HepG2 (cell line): ENCODE measurements around the gene NUP133. TPM values are rescaled to one million over a fixed set of nuclear protein-coding genes. Genes with fewer than 3 reads are reported as not detected.
A peak's percentile ranks its signal among the peaks of the same experiment; 100 is the strongest.

Experiments
- CEBPZ ChIP-seq: IDR thresholded peaks from 2 replicates; pipeline ENCODE4 v1.6.1; 2012; ENCODE audit warnings: low read length, improper control_type of control experiment
- GLI4 ChIP-seq: sonication (generic); formaldehyde crosslinking; IDR thresholded peaks from 2 replicates; pipeline ENCODE4 v1.5.1; 2020; ENCODE audit warnings: missing genetic modification reagents, mild to moderate bottlenecking, moderate library complexity, borderline replicate concordance
- KLF13 ChIP-seq: sonication (generic); formaldehyde crosslinking; IDR thresholded peaks from 2 replicates; pipeline ENCODE4 v1.4.0; 2020; ENCODE audit warnings: mild to moderate bottlenecking, missing genetic modification reagents
- NFE2 ChIP-seq: sonication (generic); formaldehyde crosslinking; IDR thresholded peaks from 2 replicates; pipeline ENCODE4 v1.4.0; 2020; ENCODE audit warnings: missing genetic modification reagents
- RORA ChIP-seq: sonication (generic); formaldehyde crosslinking; IDR thresholded peaks from 2 replicates; pipeline ENCODE4 v1.5.0; 2020; ENCODE audit warnings: mild to moderate bottlenecking, missing genetic modification reagents, moderate library complexity
- ZNF12 ChIP-seq: sonication (generic); formaldehyde crosslinking; IDR thresholded peaks from 2 replicates; pipeline ENCODE4 v1.5.0; 2020; ENCODE audit warnings: missing genetic modification reagents
- ZNF225 ChIP-seq: sonication (generic); formaldehyde crosslinking; IDR thresholded peaks from 2 replicates; pipeline ENCODE4 v1.4.0; 2020; ENCODE audit warnings: mild to moderate bottlenecking, missing genetic modification reagents
- ZNF235 ChIP-seq: sonication (generic); formaldehyde crosslinking; IDR thresholded peaks from 2 replicates; pipeline ENCODE4 v1.8.1; 2023; ENCODE audit warnings: mild to moderate bottlenecking, missing genetic modification reagents, borderline replicate concordance
- ZNF780A ChIP-seq: sonication (generic); formaldehyde crosslinking; IDR thresholded peaks from 2 replicates; pipeline ENCODE4 v1.8.0; 2022; ENCODE audit warnings: mild to moderate bottlenecking, missing genetic modification reagents, moderate library complexity
- ZXDC ChIP-seq: sonication (generic); formaldehyde crosslinking; IDR thresholded peaks from 2 replicates; pipeline ENCODE4 v1.5.0; 2020; ENCODE audit warnings: mild to moderate bottlenecking, missing genetic modification reagents
- polyA plus RNA-seq, 8 experiments: library from polyadenylated mRNA; depleted of rRNA in 3 of 8; stranded (reverse) in 7 of 8; unstranded in 1 of 8; fragments of >200 nt; fragmentation: Illumina TruSeq in 4 of 8; extraction: Trizol in 4 of 8; gene quantifications; 2 replicates each; pipeline versions ENCODE4 v1.2.1 to v1.2.3, GENCODE V29; 2011 to 2016; ENCODE audit warnings: low read depth in 4 of 8, missing spikeins in 1 of 8, mixed read lengths in 1 of 8; ENCODE audit not compliant: insufficient read depth in 1 of 8
- total RNA-seq, 5 experiments: library from RNA; depleted of rRNA; stranded (reverse); fragments of >200 nt; fragmentation: Illumina TruSeq; extraction: Trizol; gene quantifications; 2 replicates each; pipeline ENCODE4 v1.2.3, GENCODE V29; 2016; ENCODE audit warnings: low read depth in 1 of 5

Gene NUP133
- total and polyA plus RNA-seq, 2 of the 13 experiments (the other 11 are each of a cell fraction or from before 2014, with no cell fraction given), result 17.7 to 45.6 TPM

- no peak for TF ChIP-seq CEBPZ
- peak; percentile 57; the same call in 1 of the 2 replicates for TF ChIP-seq ZNF12
- no peak for TF ChIP-seq GLI4 (CRISPR knock-in tag)
- no peak for TF ChIP-seq ZXDC
- TF ChIP-seq ZNF225 (CRISPR knock-in tag), result no peak
- no peak for TF ChIP-seq NFE2 (CRISPR knock-in tag)
- TF ChIP-seq ZNF780A (CRISPR knock-in tag), result no peak
- TF ChIP-seq KLF13, result no peak
- no peak for TF ChIP-seq ZNF235 (CRISPR knock-in tag)
- TF ChIP-seq RORA (CRISPR knock-in tag), result no peak
These were observed 77.3 kb downstream of the NUP133 start (continued) for GRCh38 chr1:229430761-229431283.
